Neural cell (in vitro differentiated cells): ENCODE results near the gene VPS39.

Experiments used
- EZH2 ChIP-seq: fragments of 200-600, 300-800 bp; shearing (Covaris generic), sonication (generic); IDR thresholded peaks from 2 replicates; pipeline ENCODE4 v1.6.1; 2014; ENCODE audit warnings: antibody characterized with exemption, low read length, borderline replicate concordance, mild to moderate bottlenecking; ENCODE audit not compliant: insufficient read depth, poor library complexity, severe bottlenecking
- POLR2AphosphoS5 ChIP-seq: IDR thresholded peaks from 2 replicates; pipeline ENCODE4 v1.6.1; 2012
- SMC3 ChIP-seq: fragments of 450-650 bp; conservative IDR thresholded peaks from 2 replicates; pipeline ENCODE4 v1.6.1; 2014; ENCODE audit warnings: antibody characterized with exemption, mild to moderate bottlenecking, moderate library complexity; ENCODE audit not compliant: poor library complexity
- TAF1 ChIP-seq: IDR thresholded peaks from 2 replicates; pipeline ENCODE4 v1.6.1; 2012; ENCODE audit warnings: low read depth
- TF ChIP-seq, protein P1 (sequence below): fragments of 450-650 bp; IDR thresholded peaks from 2 replicates; pipeline ENCODE4 v1.5.1; 2014; ENCODE audit warnings: antibody characterized with exemption, mild to moderate bottlenecking, moderate library complexity; ENCODE audit not compliant: poor library complexity, severe bottlenecking
- TF ChIP-seq, protein P2 (sequence below): IDR thresholded peaks from 2 replicates; pipeline ENCODE4 v1.6.1; 2012; ENCODE audit warnings: borderline replicate concordance

DNA sequence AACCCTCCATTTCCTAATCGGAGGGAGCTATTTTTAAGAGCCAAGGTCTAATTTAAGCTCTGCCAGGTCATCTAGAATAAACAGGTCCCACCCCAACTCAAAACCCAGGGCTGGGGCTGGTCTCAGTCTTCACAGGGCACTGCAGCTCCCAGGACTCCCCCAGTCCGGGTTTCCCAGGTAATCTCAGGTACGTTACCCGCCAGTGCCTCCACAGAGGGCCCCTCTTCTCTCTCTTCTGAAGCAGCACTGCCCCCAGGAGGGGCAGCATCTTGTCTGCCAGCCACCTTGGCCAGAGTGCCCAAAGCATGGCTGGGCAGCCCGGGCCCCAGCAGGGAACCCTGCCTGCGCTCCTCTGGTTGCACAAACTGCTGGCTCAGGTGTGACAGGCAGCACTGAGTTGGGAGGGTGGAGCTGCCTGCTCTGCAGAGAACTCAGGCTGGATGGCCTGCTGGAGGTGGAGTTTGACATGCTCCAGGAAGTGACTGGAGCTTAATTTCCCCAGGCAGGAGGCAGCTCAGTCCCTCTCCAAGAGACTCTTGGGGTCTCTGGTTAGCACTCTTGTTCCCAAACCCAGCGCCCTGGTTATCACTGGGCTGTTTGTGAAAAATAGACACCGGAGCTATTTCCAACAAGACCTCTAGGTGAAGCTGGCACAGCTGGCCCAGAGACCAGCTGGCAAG lies 51.7 kb downstream of the VPS39 start, which contains the start of gene PLA2G4F:
- TF ChIP-seq, protein P1, sequence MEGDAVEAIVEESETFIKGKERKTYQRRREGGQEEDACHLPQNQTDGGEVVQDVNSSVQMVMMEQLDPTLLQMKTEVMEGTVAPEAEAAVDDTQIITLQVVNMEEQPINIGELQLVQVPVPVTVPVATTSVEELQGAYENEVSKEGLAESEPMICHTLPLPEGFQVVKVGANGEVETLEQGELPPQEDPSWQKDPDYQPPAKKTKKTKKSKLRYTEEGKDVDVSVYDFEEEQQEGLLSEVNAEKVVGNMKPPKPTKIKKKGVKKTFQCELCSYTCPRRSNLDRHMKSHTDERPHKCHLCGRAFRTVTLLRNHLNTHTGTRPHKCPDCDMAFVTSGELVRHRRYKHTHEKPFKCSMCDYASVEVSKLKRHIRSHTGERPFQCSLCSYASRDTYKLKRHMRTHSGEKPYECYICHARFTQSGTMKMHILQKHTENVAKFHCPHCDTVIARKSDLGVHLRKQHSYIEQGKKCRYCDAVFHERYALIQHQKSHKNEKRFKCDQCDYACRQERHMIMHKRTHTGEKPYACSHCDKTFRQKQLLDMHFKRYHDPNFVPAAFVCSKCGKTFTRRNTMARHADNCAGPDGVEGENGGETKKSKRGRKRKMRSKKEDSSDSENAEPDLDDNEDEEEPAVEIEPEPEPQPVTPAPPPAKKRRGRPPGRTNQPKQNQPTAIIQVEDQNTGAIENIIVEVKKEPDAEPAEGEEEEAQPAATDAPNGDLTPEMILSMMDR = no peak
- TF ChIP-seq TAF1 = no peak
- no peak for TF ChIP-seq SMC3
- TF ChIP-seq EZH2 = no peak
- TF ChIP-seq POLR2AphosphoS5 = no peak
- TF ChIP-seq, protein P2, sequence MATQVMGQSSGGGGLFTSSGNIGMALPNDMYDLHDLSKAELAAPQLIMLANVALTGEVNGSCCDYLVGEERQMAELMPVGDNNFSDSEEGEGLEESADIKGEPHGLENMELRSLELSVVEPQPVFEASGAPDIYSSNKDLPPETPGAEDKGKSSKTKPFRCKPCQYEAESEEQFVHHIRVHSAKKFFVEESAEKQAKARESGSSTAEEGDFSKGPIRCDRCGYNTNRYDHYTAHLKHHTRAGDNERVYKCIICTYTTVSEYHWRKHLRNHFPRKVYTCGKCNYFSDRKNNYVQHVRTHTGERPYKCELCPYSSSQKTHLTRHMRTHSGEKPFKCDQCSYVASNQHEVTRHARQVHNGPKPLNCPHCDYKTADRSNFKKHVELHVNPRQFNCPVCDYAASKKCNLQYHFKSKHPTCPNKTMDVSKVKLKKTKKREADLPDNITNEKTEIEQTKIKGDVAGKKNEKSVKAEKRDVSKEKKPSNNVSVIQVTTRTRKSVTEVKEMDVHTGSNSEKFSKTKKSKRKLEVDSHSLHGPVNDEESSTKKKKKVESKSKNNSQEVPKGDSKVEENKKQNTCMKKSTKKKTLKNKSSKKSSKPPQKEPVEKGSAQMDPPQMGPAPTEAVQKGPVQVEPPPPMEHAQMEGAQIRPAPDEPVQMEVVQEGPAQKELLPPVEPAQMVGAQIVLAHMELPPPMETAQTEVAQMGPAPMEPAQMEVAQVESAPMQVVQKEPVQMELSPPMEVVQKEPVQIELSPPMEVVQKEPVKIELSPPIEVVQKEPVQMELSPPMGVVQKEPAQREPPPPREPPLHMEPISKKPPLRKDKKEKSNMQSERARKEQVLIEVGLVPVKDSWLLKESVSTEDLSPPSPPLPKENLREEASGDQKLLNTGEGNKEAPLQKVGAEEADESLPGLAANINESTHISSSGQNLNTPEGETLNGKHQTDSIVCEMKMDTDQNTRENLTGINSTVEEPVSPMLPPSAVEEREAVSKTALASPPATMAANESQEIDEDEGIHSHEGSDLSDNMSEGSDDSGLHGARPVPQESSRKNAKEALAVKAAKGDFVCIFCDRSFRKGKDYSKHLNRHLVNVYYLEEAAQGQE = no peak
